GM23338 (cell line): Measurements from ENCODE around the gene TMEM140. TPM values are rescaled to one million over a fixed set of nuclear protein-coding genes. Genes with fewer than 3 reads are reported as not detected.

Source experiments
- ATAC-seq: fragments of 200-7000 bp; cut with Tn5 transposase; 3 replicates; pipeline ENCODE4 v1.9.1; 2020
- DNase-seq: peaks from one replicate; pipeline ENCODE4 v3.0.0-alpha.2; 2015; ENCODE audit warnings: low spot score
- H2AFZ ChIP-seq: fragments of 200-600 bp; sonication (generic); 2 replicates; pipeline ENCODE4 v1.8.0; 2016; ENCODE audit warnings: antibody characterized with exemption, mild to moderate bottlenecking, moderate library complexity
- H3F3A ChIP-seq: fragments of 200-600 bp; sonication (generic); replicated peaks from 2 replicates; pipeline ENCODE4 v1.8.0; 2017; ENCODE audit warnings: antibody characterized with exemption, mixed run types, low read depth
- H3K27ac ChIP-seq: fragments of 200-600 bp; sonication (generic); 2 replicates; pipeline ENCODE4 v1.6.1; 2016; ENCODE audit warnings: low read depth
- H3K27me3 ChIP-seq: fragments of 200-600 bp; sonication (generic); 2 replicates; pipeline ENCODE4 v1.8.0; 2016; ENCODE audit warnings: mild to moderate bottlenecking, mixed run types, moderate library complexity; ENCODE audit not compliant: insufficient read depth
- H3K36me3 ChIP-seq: fragments of 200-600 bp; sonication (generic); 2 replicates; pipeline ENCODE4 v1.8.0; 2016; ENCODE audit warnings: mild to moderate bottlenecking; ENCODE audit not compliant: insufficient read depth
- H3K4me1 ChIP-seq: fragments of 200-600 bp; sonication (generic); 2 replicates; pipeline ENCODE4 v1.8.0; 2016; ENCODE audit warnings: mild to moderate bottlenecking, moderate library complexity; ENCODE audit not compliant: insufficient read depth
- H3K4me2 ChIP-seq: fragments of 200-600 bp; sonication (generic); 2 replicates; pipeline ENCODE4 v1.7.1; 2017; ENCODE audit warnings: mixed run types
- H3K4me3 ChIP-seq: fragments of 200-600 bp; sonication (generic); 2 replicates; pipeline ENCODE4 v1.6.1; 2016; ENCODE audit warnings: mixed run types
- H3K79me2 ChIP-seq: fragments of 200-600 bp; sonication (generic); replicated peaks from 2 replicates; pipeline ENCODE4 v1.8.0; 2017; ENCODE audit warnings: mild to moderate bottlenecking; ENCODE audit not compliant: insufficient read depth
- H3K9me2 ChIP-seq: fragments of 200-600 bp; sonication (generic); 2 replicates; pipeline ENCODE4 v1.8.0; 2017; ENCODE audit not compliant: insufficient read depth
- H4K20me1 ChIP-seq: fragments of 200-600 bp; sonication (generic); replicated peaks from 2 replicates; pipeline ENCODE4 v1.8.0; 2017; ENCODE audit warnings: mild to moderate bottlenecking; ENCODE audit not compliant: insufficient read depth
- H3K27ac Mint-ChIP-seq: 2 replicates; pipeline ENCODE4 v1.8.0; 2020; ENCODE audit warnings: inconsistent platforms, mild to moderate bottlenecking, moderate library complexity, mixed read lengths
- H3K27me3 Mint-ChIP-seq: 3 replicates; pipeline ENCODE4 v1.8.0; 2022; ENCODE audit warnings: low read depth, mild to moderate bottlenecking, moderate library complexity, mixed read lengths, inconsistent platforms; ENCODE audit not compliant: insufficient read depth, poor library complexity
- H3K36me3 Mint-ChIP-seq: 3 replicates; pipeline ENCODE4 v1.8.0; 2021; ENCODE audit warnings: low read depth, mild to moderate bottlenecking, inconsistent platforms, moderate library complexity, mixed read lengths
- H3K4me1 Mint-ChIP-seq: 3 replicates; pipeline ENCODE4 v1.8.0; 2020; ENCODE audit warnings: mild to moderate bottlenecking, inconsistent platforms, mixed read lengths
- H3K4me3 Mint-ChIP-seq: 3 replicates; pipeline ENCODE4 v1.8.0; 2021; ENCODE audit warnings: moderate library complexity, mild to moderate bottlenecking, inconsistent platforms, mixed read lengths
- H3K9me3 Mint-ChIP-seq: 3 replicates; pipeline ENCODE4 v1.8.0; 2020; ENCODE audit warnings: moderate library complexity, mild to moderate bottlenecking, inconsistent platforms, mixed read lengths
- CREB1 ChIP-seq: fragments of 250-450 bp; sonication (Bioruptor Pico); IDR thresholded peaks from 2 replicates; pipeline ENCODE4 v1.5.0; 2020; ENCODE audit warnings: low read depth, mild to moderate bottlenecking, moderate library complexity
- ETS1 ChIP-seq: IDR thresholded peaks from 2 replicates; pipeline ENCODE4 v1.6.1; 2016; ENCODE audit warnings: antibody characterized with exemption
- EZH2 ChIP-seq: fragments of 200-600 bp; sonication (generic); IDR thresholded peaks from one replicate; pipeline ENCODE4 v1.8.0; 2017; ENCODE audit warnings: antibody characterized with exemption, mild to moderate bottlenecking, low read depth; ENCODE audit not compliant: unreplicated experiment
- EZH2phosphoT487 ChIP-seq: fragments of 200-600 bp; sonication (generic); IDR thresholded peaks from one replicate; pipeline ENCODE4 v1.8.1; 2018; ENCODE audit warnings: antibody characterized with exemption; ENCODE audit not compliant: unreplicated experiment
- JUNB ChIP-seq: IDR thresholded peaks from one replicate; pipeline ENCODE4 v1.6.1; 2016; ENCODE audit warnings: antibody characterized with exemption; ENCODE audit not compliant: unreplicated experiment
- NANOG ChIP-seq: IDR thresholded peaks from 2 replicates; pipeline ENCODE4 v1.6.1; 2016; ENCODE audit warnings: antibody characterized with exemption, borderline replicate concordance
- POLR2AphosphoS5 ChIP-seq: IDR thresholded peaks from 2 replicates; pipeline ENCODE4 v1.6.1; 2016; ENCODE audit warnings: antibody characterized with exemption, low read depth
- STAT1 ChIP-seq: IDR thresholded peaks from one replicate; pipeline ENCODE4 v1.6.1; 2016; ENCODE audit warnings: antibody characterized with exemption; ENCODE audit not compliant: unreplicated experiment
- ZNF114 ChIP-seq: fragments of 250-450 bp; sonication (Bioruptor Pico); IDR thresholded peaks from 2 replicates; pipeline ENCODE4 v1.5.0; 2020; ENCODE audit warnings: mild to moderate bottlenecking, moderate library complexity
- ZNF331 ChIP-seq: fragments of 250-450 bp; sonication (Bioruptor Pico); IDR thresholded peaks from 2 replicates; pipeline ENCODE4 v1.5.0; 2020; ENCODE audit warnings: low read depth, mild to moderate bottlenecking, moderate library complexity
- ZNF462 ChIP-seq: fragments of 250-450 bp; sonication (Bioruptor Pico); IDR thresholded peaks from 2 replicates; pipeline ENCODE4 v1.5.0; 2020; ENCODE audit warnings: mild to moderate bottlenecking, moderate library complexity
- polyA plus RNA-seq: library from polyadenylated mRNA; unstranded; fragments of >200 nt; fragmentation: Nextera tagmentation; extraction: Ambion mirVana; gene quantifications from 2 replicates; pipeline ENCODE4 v1.2.1, GENCODE V29; 2016
- total RNA-seq: library from RNA; depleted of rRNA; stranded (reverse); fragments of >200 nt; shearing (Covaris generic); gene quantifications from 2 replicates; pipeline ENCODE4 v1.2.3, GENCODE V29; 2014
- TF ChIP-seq, protein P1 (sequence below): IDR thresholded peaks from one replicate; pipeline ENCODE4 v1.6.1; 2018; ENCODE audit warnings: antibody characterized with exemption; ENCODE audit not compliant: unreplicated experiment
- TF ChIP-seq, protein P2 (sequence below), 2 experiments: fragments of 200-600 bp in 1 of 2; sonication (generic) in 1 of 2; conservative IDR thresholded peaks; 2 replicates each; pipeline versions ENCODE4 v1.5.1 to v1.6.1; 2016 to 2017; ENCODE audit warnings: antibody characterized with exemption in 2 of 2, low read depth in 2 of 2, mild to moderate bottlenecking in 2 of 2, moderate library complexity in 1 of 2

TMEM140 gene
- total and polyA plus RNA-seq, 2 experiments from 2014 or later = 2.7 TPM; not detected in 1

DNA sequence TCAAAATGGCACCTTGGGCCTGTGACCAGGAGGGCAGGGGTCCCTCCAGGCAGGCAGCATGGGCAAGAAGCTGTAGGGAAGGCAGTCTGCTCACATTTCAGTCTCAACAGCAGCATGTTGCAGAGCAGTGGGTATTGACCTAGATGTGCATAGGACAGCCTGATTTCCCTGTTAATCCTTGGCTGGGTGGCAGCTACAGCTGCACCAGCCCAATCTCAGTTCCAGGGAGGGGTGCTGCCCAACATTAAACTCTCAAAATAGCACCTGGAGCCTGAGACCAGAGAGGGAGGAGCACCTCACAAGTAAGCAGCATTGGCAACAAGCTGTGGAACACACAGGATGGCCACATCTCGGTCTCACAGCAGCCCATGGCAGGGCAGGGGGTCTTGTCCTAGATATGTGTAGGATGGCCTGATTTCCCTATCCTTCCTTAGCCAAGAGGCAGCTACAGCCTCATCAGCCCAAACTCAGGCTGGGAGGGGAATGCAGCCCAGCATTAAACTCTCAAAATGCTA is 10.3 kb downstream of the TMEM140 start:
- Histone ChIP-seq H3K4me1 (peaks cover 23% of the 10 kb centered on the region), H3K79me2 (no peaks in the 10 kb centered on the region), H2AFZ (no peak overlapping the region), H3K27me3 (no peaks in the 10 kb centered on the region), H4K20me1 (no peaks in the 10 kb centered on the region), H3K27ac (no peak overlapping the region), H3F3A (no peaks in the 10 kb centered on the region), H3K9me2 (peaks cover 4% of the 10 kb centered on the region), H3K4me2 (no peak overlapping the region), H3K4me3 (no peak overlapping the region), H3K36me3 (peaks cover 14% of the 10 kb centered on the region; the same call in 1 of the 2 replicates)
- ATAC-seq = no peak
- Mint-ChIP-seq H3K27ac (no peak overlapping the region), H3K27me3 (peaks cover 5% of the 10 kb centered on the region), H3K4me3 (no peak overlapping the region), H3K9me3 (peaks cover 87% of the 10 kb centered on the region), H3K36me3 (peaks cover 83% of the 10 kb centered on the region), H3K4me1 (peaks cover 20% of the 10 kb centered on the region)
- no peak for DNase-seq
- no peak for TF ChIP-seq POLR2AphosphoS5
- no peak for TF ChIP-seq ZNF114 (CRISPR knock-in tag)
- TF ChIP-seq, protein P1, sequence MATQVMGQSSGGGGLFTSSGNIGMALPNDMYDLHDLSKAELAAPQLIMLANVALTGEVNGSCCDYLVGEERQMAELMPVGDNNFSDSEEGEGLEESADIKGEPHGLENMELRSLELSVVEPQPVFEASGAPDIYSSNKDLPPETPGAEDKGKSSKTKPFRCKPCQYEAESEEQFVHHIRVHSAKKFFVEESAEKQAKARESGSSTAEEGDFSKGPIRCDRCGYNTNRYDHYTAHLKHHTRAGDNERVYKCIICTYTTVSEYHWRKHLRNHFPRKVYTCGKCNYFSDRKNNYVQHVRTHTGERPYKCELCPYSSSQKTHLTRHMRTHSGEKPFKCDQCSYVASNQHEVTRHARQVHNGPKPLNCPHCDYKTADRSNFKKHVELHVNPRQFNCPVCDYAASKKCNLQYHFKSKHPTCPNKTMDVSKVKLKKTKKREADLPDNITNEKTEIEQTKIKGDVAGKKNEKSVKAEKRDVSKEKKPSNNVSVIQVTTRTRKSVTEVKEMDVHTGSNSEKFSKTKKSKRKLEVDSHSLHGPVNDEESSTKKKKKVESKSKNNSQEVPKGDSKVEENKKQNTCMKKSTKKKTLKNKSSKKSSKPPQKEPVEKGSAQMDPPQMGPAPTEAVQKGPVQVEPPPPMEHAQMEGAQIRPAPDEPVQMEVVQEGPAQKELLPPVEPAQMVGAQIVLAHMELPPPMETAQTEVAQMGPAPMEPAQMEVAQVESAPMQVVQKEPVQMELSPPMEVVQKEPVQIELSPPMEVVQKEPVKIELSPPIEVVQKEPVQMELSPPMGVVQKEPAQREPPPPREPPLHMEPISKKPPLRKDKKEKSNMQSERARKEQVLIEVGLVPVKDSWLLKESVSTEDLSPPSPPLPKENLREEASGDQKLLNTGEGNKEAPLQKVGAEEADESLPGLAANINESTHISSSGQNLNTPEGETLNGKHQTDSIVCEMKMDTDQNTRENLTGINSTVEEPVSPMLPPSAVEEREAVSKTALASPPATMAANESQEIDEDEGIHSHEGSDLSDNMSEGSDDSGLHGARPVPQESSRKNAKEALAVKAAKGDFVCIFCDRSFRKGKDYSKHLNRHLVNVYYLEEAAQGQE = no peak
- no peak for TF ChIP-seq JUNB
- TF ChIP-seq CREB1 (CRISPR knock-in tag) = no peak
- TF ChIP-seq ZNF462 (CRISPR knock-in tag) = no peak
- TF ChIP-seq EZH2phosphoT487 = no peak
- no peak for TF ChIP-seq STAT1
- TF ChIP-seq ETS1 = no peak
- TF ChIP-seq, protein P2, sequence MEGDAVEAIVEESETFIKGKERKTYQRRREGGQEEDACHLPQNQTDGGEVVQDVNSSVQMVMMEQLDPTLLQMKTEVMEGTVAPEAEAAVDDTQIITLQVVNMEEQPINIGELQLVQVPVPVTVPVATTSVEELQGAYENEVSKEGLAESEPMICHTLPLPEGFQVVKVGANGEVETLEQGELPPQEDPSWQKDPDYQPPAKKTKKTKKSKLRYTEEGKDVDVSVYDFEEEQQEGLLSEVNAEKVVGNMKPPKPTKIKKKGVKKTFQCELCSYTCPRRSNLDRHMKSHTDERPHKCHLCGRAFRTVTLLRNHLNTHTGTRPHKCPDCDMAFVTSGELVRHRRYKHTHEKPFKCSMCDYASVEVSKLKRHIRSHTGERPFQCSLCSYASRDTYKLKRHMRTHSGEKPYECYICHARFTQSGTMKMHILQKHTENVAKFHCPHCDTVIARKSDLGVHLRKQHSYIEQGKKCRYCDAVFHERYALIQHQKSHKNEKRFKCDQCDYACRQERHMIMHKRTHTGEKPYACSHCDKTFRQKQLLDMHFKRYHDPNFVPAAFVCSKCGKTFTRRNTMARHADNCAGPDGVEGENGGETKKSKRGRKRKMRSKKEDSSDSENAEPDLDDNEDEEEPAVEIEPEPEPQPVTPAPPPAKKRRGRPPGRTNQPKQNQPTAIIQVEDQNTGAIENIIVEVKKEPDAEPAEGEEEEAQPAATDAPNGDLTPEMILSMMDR (conservative IDR thresholded peaks at IDR 0.05; ENCODE audit: low read depth in 2 of 2) = no peak
- TF ChIP-seq NANOG = no peak
- no peak for TF ChIP-seq EZH2
- no peak for TF ChIP-seq ZNF331 (CRISPR knock-in tag)
